ENCODE data around the gene TRDN. TPM values are rescaled to one million over a fixed set of nuclear protein-coding genes. Genes with fewer than 3 reads are reported as not detected.

The TRDN gene
- total RNA-seq, 1 experiment from 2014 or later, result 10.4 TPM

DNA sequence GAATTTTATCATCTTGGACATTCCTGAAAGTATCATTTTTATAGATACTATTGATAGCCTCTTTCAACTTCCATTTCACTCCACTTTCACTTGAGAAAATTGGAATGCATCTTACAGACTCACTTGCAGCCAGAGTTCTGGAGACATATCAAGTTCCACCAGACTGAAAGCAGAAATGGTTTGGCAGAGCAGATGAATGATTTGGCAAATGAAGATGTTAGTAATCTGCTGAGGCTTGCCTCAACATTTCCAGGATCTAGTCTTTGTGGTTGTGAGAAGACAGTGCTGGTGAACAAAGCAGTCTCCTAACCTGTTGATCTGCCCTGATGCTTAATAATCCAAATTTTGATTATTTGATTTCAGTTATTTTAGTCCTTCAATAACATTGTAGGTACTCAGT is 202.6 kb downstream of the TRDN start:
- no peak for DNase-seq
- Histone ChIP-seq H3K79me2 (ENCODE audit: insufficient read depth, low read length) (no peaks in the 10 kb centered on the region), H3K56ac (ENCODE audit: insufficient read length, low read depth, low read length) (no peak overlapping the region), H4K5ac (ENCODE audit: insufficient read length, low read depth, low read length) (no peak overlapping the region), H2BK20ac (ENCODE audit: low read depth, low read length, poor library complexity, severe bottlenecking) (no peak overlapping the region), H2BK12ac (ENCODE audit: insufficient read length, low read depth, low read length) (no peak overlapping the region), H2BK5ac (ENCODE audit: insufficient read length, low read length) (no peak overlapping the region), H3K14ac (ENCODE audit: insufficient read depth, low read length) (no peak overlapping the region), H3K23me2 (ENCODE audit: insufficient read length, low read depth, low read length, poor library complexity, severe bottlenecking) (no peaks in the 10 kb centered on the region), H3K79me1 (ENCODE audit: insufficient read depth, low read depth, low read length, poor library complexity, severe bottlenecking) (no peaks in the 10 kb centered on the region), H3K27me3 (ENCODE audit: insufficient read depth, low read length) (no peaks in the 10 kb centered on the region; the same call in 1 of the 2 replicates), H3K4me2 (ENCODE audit: insufficient read depth, insufficient read length, low read length) (no peak overlapping the region), H3T11ph (ENCODE audit: low read length) (no peak overlapping the region), H3K9ac (ENCODE audit: extremely low read depth, insufficient read length, low read length) (no peak overlapping the region), H2BK120ac (ENCODE audit: low read depth, low read length, poor library complexity, severe bottlenecking) (no peak overlapping the region), H4K91ac (ENCODE audit: insufficient read length, low read depth, low read length) (no peak overlapping the region), H3K4me1 (ENCODE audit: insufficient read depth, low read length) (no peaks in the 10 kb centered on the region), H4K8ac (replicated peaks; ENCODE audit: insufficient read length, low read depth, low read length) (no peak overlapping the region), H3K4ac (ENCODE audit: low read depth, low read length) (no peak overlapping the region), H3K23ac (ENCODE audit: insufficient read length, low read depth, low read length) (no peak overlapping the region), H4K20me1 (ENCODE audit: control insufficient read depth, insufficient read depth, insufficient read length) (no peaks in the 10 kb centered on the region), H2BK15ac (ENCODE audit: low read depth, low read length) (no peak overlapping the region), H3K27ac (ENCODE audit: insufficient read length, low read depth, low read length) (no peak overlapping the region), H3K18ac (ENCODE audit: insufficient read length, low read depth, low read length) (no peak overlapping the region), H2AK5ac (ENCODE audit: insufficient read length, low read length) (no peak overlapping the region), H3K9me3 (ENCODE audit: control insufficient read depth, low read depth, low read length) (no peaks in the 10 kb centered on the region), H2AFZ (ENCODE audit: low read length) (no peak overlapping the region)
- Mint-ChIP-seq H3K27me3 (ENCODE audit: low read depth) (peaks cover 25% of the 10 kb centered on the region), H3K36me3 (ENCODE audit: insufficient read depth in 1 of 3, low read depth in 3 of 3) (no peaks in the 10 kb centered on the region), H3K9me3 (no peaks in the 10 kb centered on the region), H3K27ac (no peak overlapping the region), H3K4me3 (no peak overlapping the region), H3K4me1 (peaks cover 6% of the 10 kb centered on the region in 2 experiments)
- TF ChIP-seq, protein P1, sequence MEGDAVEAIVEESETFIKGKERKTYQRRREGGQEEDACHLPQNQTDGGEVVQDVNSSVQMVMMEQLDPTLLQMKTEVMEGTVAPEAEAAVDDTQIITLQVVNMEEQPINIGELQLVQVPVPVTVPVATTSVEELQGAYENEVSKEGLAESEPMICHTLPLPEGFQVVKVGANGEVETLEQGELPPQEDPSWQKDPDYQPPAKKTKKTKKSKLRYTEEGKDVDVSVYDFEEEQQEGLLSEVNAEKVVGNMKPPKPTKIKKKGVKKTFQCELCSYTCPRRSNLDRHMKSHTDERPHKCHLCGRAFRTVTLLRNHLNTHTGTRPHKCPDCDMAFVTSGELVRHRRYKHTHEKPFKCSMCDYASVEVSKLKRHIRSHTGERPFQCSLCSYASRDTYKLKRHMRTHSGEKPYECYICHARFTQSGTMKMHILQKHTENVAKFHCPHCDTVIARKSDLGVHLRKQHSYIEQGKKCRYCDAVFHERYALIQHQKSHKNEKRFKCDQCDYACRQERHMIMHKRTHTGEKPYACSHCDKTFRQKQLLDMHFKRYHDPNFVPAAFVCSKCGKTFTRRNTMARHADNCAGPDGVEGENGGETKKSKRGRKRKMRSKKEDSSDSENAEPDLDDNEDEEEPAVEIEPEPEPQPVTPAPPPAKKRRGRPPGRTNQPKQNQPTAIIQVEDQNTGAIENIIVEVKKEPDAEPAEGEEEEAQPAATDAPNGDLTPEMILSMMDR (conservative IDR thresholded peaks at IDR 0.05), result no peak
